NCI-H1092 treated with DMSO at 0.1 percent for 48 hours (cell line): Measurements from ENCODE around the gene NXF2.
"Not testable (repeated sequence)": the region's sequence is repeated elsewhere in the genome, so short reads cannot be mapped to it uniquely, and the experiment has no call there.

Experiments
- DNase-seq: peaks from one replicate; lab custom pipeline; 2025; lab: John Stamatoyannopoulos, UW

Gene NXF2

DNA sequence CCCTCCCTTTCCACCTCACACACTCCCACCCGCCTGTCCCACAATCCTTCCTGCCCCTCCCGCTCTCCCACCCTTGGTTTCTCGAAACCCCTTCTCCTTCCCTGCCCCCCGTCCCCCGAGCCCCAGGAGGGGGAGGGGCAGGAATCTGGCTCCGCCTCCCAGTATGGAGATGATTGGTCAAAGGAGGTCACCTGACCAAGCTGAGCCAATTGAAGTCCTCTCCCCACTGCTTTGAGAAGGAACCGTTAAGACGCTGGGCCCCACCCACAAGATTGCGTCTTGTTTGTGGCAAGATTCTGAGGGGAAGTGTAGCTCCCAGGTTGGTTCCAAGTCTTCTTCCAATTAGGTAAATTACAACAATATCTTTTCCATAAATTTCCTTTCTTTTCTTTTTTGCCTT, at the start of gene NXF2:
NXF2 (plus strand) TSS at position 275 of the 400 bp plus-strand sequence. CDS start 59,912 bp downstream, outside the sequence.
- DNase-seq, result not testable (repeated sequence)

DNA sequence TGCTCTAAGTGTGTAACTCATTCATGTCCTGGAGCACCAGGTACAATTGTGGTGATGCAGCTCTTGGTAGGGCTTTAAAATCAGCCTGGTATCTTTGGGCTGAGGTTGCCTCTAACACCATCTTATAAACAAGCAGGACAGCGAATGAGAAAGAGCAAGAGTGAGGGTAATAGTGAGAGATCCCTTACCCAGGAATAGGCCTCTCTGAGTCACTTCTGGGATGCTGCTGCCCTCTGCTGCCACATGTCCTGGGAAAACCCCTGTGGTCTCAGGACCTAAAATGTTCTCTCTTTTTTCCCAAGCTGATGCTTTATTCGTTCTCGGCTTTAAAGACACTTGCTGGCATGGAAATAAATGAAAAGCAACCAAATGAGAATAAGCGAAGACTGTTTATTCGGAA, 39.0 kb upstream of the NXF2 start:
- DNase-seq, result not testable (repeated sequence)

DNA sequence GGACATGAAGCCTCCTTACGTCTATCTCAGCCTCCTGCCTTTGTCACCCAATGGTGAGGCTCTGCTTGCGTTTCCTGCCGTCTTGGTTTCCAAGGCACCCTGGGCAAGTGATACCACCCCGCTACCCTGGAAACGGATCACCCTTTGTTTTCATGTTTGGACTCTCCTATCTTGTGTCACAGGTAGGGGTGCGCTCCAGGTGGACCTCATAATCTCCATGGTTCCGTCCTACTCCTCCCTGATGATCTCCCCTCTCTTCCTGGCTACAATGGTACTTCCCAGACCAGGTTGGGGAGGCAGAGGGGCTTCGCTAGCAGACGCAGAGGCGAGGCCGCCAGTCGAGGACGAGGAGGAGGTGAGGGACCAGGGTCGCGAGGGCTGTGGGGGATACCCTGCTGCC, 32.0 kb upstream of the NXF2 start, which contains the start of gene TCP11X1:
TCP11X1 (plus strand) TSS at position 316 of the 400 bp plus-strand sequence.
- DNase-seq, result not testable (repeated sequence)

GRCh38 chrX:102216497-102216896, 30.5 kb upstream of the NXF2 start:
- DNase-seq, result not testable (repeated sequence)

GRCh38 chrX:102235678-102236077, 11.3 kb upstream of the NXF2 start:
- not testable (repeated sequence) for DNase-seq

DNA sequence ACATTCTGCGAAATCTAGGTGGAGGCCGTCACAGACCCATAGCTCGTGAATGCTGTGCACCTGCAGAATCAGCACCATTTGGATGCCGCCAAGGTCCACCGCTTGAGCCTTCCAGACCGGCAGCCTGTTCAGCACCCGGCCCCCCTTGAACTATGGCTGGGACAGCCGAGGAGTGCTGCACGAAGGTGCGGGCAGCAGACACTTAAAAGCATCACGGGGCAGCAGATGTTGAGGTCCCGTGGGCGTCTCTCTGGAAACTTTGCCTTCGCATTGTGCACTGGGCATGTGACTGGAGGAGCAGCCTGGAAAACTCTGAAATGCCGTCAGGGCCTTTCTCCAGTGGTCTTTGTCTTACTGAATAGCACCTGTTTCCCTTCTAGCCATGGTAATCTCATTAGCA, 6.7 kb upstream of the NXF2 start:
- DNase-seq, result not testable (repeated sequence)

DNA sequence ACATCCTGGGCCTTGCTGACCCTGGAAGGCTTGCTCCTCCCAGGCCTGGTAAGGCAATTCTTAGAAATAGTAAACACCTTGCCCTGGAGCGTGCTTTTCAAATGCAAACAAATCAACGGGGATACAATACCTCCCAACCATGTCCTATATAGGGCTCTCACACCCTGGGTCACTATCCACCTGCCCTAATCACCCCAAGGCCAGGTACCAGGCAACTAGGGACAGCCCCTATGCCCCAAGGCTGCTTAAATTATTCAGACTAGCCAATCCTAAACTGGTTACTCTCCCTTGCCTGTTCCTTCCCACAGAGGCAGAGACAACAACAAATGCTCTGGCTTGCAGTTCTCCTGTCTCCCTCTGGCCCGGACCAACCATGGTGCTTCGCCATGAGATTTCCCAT, 25.3 kb downstream of the NXF2 start:
- not testable (repeated sequence) for DNase-seq

- DNase-seq, result no peak
These were observed 91.2 kb downstream of the NXF2 start for GRCh38 chrX:102338162-102338561.

- no peak for DNase-seq
These were observed 92.6 kb downstream of the NXF2 start for GRCh38 chrX:102339312-102340298.

DNA sequence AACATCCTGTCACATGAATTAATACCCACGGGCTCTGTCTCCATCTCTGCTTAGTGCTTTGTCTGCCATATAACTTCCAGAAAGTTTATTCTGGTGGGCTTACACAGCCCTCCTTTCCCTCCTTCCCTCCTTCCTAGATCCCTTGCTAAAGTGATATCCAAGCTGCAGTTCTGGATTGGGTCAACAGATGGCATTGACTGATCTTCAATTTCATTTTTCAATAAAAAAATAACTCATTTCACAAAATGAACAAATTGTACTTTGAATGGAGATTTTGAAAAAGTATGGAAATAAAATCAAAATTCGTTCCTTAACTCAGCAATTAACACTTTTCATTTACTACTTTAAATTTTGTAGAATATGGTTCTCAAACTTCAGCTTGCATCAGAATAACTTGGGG, 94.9 kb downstream of the NXF2 start:
- no peak for DNase-seq

- no peak for DNase-seq
These were observed 98.9 kb downstream of the NXF2 start for GRCh38 chrX:102345916-102346315.
